ENCODE data around the gene PHF12.

DNA sequence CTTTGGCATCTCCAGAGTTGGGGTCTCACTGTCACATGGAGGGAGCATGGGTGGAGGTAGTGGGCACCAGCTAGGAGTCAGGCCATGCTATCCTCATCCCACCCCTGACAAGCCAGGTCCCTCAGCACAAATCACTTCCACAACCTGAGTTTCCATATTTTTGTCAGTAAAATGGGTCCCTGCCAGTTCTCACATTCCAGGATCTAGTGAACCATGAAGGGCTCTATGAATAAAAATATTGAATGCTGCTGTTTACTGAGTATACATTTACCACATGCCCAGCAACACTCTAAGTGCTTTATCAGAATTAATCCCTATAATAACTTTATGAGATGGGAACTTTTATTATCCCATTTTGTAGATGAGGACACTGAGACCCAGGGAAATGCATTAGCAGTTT lies 37.7 kb upstream of the PHF12 start:
- TF ChIP-seq, protein P1, sequence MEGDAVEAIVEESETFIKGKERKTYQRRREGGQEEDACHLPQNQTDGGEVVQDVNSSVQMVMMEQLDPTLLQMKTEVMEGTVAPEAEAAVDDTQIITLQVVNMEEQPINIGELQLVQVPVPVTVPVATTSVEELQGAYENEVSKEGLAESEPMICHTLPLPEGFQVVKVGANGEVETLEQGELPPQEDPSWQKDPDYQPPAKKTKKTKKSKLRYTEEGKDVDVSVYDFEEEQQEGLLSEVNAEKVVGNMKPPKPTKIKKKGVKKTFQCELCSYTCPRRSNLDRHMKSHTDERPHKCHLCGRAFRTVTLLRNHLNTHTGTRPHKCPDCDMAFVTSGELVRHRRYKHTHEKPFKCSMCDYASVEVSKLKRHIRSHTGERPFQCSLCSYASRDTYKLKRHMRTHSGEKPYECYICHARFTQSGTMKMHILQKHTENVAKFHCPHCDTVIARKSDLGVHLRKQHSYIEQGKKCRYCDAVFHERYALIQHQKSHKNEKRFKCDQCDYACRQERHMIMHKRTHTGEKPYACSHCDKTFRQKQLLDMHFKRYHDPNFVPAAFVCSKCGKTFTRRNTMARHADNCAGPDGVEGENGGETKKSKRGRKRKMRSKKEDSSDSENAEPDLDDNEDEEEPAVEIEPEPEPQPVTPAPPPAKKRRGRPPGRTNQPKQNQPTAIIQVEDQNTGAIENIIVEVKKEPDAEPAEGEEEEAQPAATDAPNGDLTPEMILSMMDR (IDR thresholded peaks at IDR 0.05): no peak
- TF ChIP-seq POLR2A (IDR thresholded peaks at IDR 0.05): no peak

All from sigmoid colon (tissue), 3 donors.